Retinal pigment epithelial cell (primary cell): ENCODE data around the gene TMEM132C.

Experiments
- DNase-seq: peaks from one replicate; pipeline ENCODE4 v3.0.0-alpha.2; 2010; ENCODE audit warnings: low read depth
- H3K4me3 ChIP-seq: 2 replicates; pipeline ENCODE4 v1.5.1; 2011; ENCODE audit warnings: mild to moderate bottlenecking, low read length, control low read depth, moderate library complexity
- CTCF ChIP-seq: conservative IDR thresholded peaks from 2 replicates; pipeline ENCODE4 v1.5.1; 2011; ENCODE audit warnings: low read depth, low read length, control low read depth, inconsistent platforms

The TMEM132C gene

DNA sequence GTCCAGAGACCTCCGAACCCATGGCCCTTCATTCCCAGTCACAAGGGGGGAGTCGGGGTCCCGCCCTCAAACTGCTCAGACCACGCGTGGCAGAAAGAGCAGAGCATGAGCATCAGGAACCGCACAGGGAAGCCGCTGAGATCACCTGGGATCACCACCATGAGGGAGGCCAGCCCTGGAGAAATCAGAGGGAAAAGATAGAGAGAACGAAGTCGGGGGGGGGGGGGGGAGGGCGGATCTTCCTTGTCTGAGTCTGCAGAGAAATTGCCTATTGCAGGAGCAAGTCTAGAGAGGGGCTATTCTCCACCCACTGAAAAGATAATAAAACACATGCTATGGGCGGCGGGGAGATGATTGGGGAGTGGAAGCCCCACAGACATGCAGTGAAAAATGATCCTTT, 884 bp upstream of the TMEM132C start:
- no peak for DNase-seq
- no peak overlapping the region for H3K4me3 ChIP-seq
- TF ChIP-seq CTCF: no peak

DNA sequence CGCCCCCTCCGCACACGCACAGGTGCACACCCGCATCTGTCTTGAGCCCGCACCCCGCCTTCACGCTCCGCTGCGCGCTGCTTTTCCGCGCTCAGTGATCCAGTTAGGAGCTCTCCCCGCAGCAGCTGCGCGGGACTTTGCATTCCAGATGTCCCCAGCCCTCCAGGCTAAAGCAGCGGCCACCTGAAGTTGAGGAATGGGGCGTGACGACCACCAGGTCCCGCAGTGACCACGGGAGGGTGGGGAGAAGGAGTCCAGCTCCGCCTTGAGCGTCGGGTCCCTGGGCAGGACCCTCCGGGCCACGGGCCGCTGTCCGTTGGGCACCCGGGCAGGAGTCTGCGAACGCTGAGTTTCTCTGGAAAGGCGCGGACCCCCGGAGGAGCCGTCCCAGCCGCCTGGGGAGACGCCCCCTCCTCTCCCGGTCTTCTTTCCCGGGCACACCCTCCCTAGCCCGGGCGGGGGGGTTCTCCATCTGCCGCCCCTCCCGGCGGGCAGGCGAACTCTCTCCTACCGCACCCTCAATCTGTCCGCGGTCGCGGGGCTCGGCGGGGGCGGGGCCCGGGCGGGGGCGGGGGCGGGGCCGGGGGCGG, 334 bp upstream of the TMEM132C start:
- H3K4me3 ChIP-seq: no peak overlapping the region
- DNase-seq: no peak
- no peak for TF ChIP-seq CTCF

DNA sequence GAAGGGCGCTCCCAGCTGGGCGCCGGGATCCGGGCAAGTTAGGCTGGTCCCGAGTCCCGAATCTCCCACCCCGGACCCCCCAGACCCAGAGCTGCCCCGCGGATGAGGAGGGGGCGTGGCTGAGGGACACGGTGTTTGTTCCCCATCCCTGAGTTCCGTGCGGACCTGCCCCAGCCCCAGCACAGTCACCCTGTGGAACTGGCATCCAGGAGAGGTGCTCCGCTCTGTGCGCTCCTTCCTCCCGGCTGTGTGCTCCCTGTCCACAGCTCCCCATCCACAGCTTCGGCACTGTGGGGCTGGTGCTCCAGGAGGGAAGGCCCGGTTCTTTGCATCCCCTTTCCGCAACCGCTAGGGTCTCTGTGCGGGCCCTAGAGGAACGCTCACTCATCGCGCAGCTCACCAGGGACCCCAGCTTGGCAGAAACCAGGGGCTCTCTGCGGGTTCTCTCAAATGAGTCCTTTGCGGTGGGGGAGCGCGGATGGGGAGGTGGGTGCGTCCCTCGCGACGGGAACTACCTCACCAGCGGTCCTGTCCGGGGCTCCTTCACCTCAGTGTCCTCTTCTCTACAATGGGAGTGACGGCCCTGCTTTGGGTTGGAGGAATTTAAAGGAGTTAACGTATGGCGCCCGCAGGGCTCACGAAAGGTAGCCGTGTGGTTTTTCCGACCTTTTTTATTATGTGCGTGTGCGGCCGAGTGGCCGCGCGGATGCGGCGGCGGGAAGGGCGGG, 845 bp downstream of the TMEM132C start:
- DNase-seq: no peak
- TF ChIP-seq CTCF: no peak
- no peak overlapping the region for H3K4me3 ChIP-seq

- no peak for DNase-seq
- TF ChIP-seq CTCF: no peak
- no peak overlapping the region for H3K4me3 ChIP-seq
Measured at GRCh38 chr12:128268379-128268995, 1.5 kb downstream of the TMEM132C start.

DNA sequence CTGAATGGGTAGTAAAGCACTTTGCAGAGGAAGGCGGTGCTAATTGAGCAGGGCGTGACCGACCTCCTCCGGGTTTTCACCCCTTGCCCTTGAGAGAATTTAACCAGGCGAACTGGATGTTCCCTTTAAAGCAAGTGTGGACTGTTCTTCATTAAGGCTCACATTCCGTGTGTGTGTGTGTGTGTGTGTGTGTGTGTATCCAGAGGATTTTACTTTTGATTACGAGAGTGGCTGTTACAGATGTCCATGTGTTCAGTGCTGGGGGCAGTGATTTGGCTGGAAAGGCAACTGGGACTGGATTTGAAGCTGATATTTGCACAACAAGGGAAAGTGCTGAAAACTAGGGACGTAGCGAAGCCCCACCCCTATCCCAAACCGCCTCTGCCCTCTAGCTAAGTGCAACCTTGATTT, 2.2 kb downstream of the TMEM132C start:
- no peak for DNase-seq
- H3K4me3 ChIP-seq: no peak overlapping the region
- no peak for TF ChIP-seq CTCF

GRCh38 chr12:128276471-128276870, 9.5 kb downstream of the TMEM132C start:
- no peak for DNase-seq
- H3K4me3 ChIP-seq: no peak overlapping the region
- no peak for TF ChIP-seq CTCF

- TF ChIP-seq CTCF: no peak
- H3K4me3 ChIP-seq: no peak overlapping the region
- no peak for DNase-seq
Measured at GRCh38 chr12:128286970-128287369, 20.0 kb downstream of the TMEM132C start.
